H9 (cell line): ENCODE measurements around the gene GPR146. TPM values are rescaled to one million over a fixed set of nuclear protein-coding genes. Genes with fewer than 3 reads are reported as not detected.

ENCODE experiments used
- DNase-seq: peaks from one replicate; pipeline ENCODE4 v3.0.0-alpha.2; 2017
- H2AFZ ChIP-seq: one replicate; pipeline ENCODE4 v1.6.1; 2013; ENCODE audit warnings: mild to moderate bottlenecking, low read length, control low read depth, moderate library complexity
- H2AK5ac ChIP-seq: 2 replicates; pipeline ENCODE4 v1.6.1; 2013; ENCODE audit warnings: low read length, control low read depth, mixed read lengths; ENCODE audit not compliant: insufficient read length
- H2BK120ac ChIP-seq: one replicate; pipeline ENCODE4 v1.6.1; 2013; ENCODE audit warnings: low read depth, mild to moderate bottlenecking, low read length, control low read depth, inconsistent platforms; ENCODE audit not compliant: poor library complexity, severe bottlenecking
- H2BK12ac ChIP-seq: 2 replicates; pipeline ENCODE4 v1.6.1; 2013; ENCODE audit warnings: low read length, control low read depth, mixed read lengths, low read depth; ENCODE audit not compliant: insufficient read length
- H2BK15ac ChIP-seq: 2 replicates; pipeline ENCODE4 v1.6.1; 2013; ENCODE audit warnings: low read depth, low read length, control low read depth
- H2BK20ac ChIP-seq: one replicate; pipeline ENCODE4 v1.6.1; 2013; ENCODE audit warnings: low read depth, mild to moderate bottlenecking, low read length, control low read depth, inconsistent platforms; ENCODE audit not compliant: poor library complexity, severe bottlenecking
- H2BK5ac ChIP-seq: 2 replicates; pipeline ENCODE4 v1.6.1; 2013; ENCODE audit warnings: low read length, control low read depth, mixed read lengths; ENCODE audit not compliant: insufficient read length
- H3K14ac ChIP-seq: 2 replicates; pipeline ENCODE4 v1.6.1; 2013; ENCODE audit warnings: low read length, control low read depth; ENCODE audit not compliant: insufficient read depth
- H3K18ac ChIP-seq: 2 replicates; pipeline ENCODE4 v1.6.1; 2013; ENCODE audit warnings: low read depth, mild to moderate bottlenecking, mixed read lengths, low read length, control low read depth; ENCODE audit not compliant: insufficient read length
- H3K23ac ChIP-seq: 2 replicates; pipeline ENCODE4 v1.6.1; 2013; ENCODE audit warnings: low read length, control low read depth, mixed read lengths, low read depth; ENCODE audit not compliant: insufficient read length
- H3K23me2 ChIP-seq: 2 replicates; pipeline ENCODE4 v1.6.1; 2013; ENCODE audit warnings: low read depth, mild to moderate bottlenecking, mixed read lengths, low read length, control low read depth; ENCODE audit not compliant: insufficient read length, poor library complexity, severe bottlenecking
- H3K27ac ChIP-seq: 2 replicates; pipeline ENCODE4 v1.5.1; 2013; ENCODE audit warnings: low read length, control low read depth, mixed read lengths, low read depth; ENCODE audit not compliant: insufficient read length
- H3K27me3 ChIP-seq: 2 replicates; pipeline ENCODE4 v1.6.1; 2013; ENCODE audit warnings: low read length, control low read depth, inconsistent platforms; ENCODE audit not compliant: insufficient read depth
- H3K4ac ChIP-seq: 2 replicates; pipeline ENCODE4 v1.6.1; 2013; ENCODE audit warnings: low read depth, mild to moderate bottlenecking, control low read depth, inconsistent platforms, low read length, moderate library complexity
- H3K4me1 ChIP-seq: 2 replicates; pipeline ENCODE4 v1.6.1; 2013; ENCODE audit warnings: low read length, control low read depth, inconsistent platforms; ENCODE audit not compliant: insufficient read depth
- H3K4me2 ChIP-seq: 2 replicates; pipeline ENCODE4 v1.6.1; 2013; ENCODE audit warnings: low read length, control low read depth, mixed read lengths; ENCODE audit not compliant: insufficient read length, insufficient read depth
- H3K56ac ChIP-seq: 2 replicates; pipeline ENCODE4 v1.6.1; 2013; ENCODE audit warnings: low read depth, mild to moderate bottlenecking, mixed read lengths, low read length, control low read depth; ENCODE audit not compliant: insufficient read length
- H3K79me1 ChIP-seq: 2 replicates; pipeline ENCODE4 v1.6.1; 2013; ENCODE audit warnings: low read depth, mild to moderate bottlenecking, moderate library complexity, low read length, control low read depth, inconsistent platforms; ENCODE audit not compliant: insufficient read depth, poor library complexity, severe bottlenecking
- H3K79me2 ChIP-seq: 2 replicates; pipeline ENCODE4 v1.6.1; 2013; ENCODE audit warnings: low read length, control low read depth, inconsistent platforms; ENCODE audit not compliant: insufficient read depth
- H3K9ac ChIP-seq: 2 replicates; pipeline ENCODE4 v1.6.1; 2013; ENCODE audit warnings: low read length, control low read depth, mixed read lengths; ENCODE audit not compliant: insufficient read length; ENCODE audit errors: extremely low read depth
- H3K9me3 ChIP-seq: one replicate; pipeline ENCODE4 v1.6.1; 2013; ENCODE audit warnings: low read depth, low read length, inconsistent platforms; ENCODE audit not compliant: control insufficient read depth
- H3T11ph ChIP-seq: one replicate; pipeline ENCODE4 v1.6.1; 2013; ENCODE audit warnings: mild to moderate bottlenecking, low read length, control low read depth, inconsistent platforms
- H4K20me1 ChIP-seq: one replicate; pipeline ENCODE4 v1.6.1; 2013; ENCODE audit not compliant: control insufficient read depth, insufficient read length, insufficient read depth
- H4K5ac ChIP-seq: 2 replicates; pipeline ENCODE4 v1.6.1; 2013; ENCODE audit warnings: low read depth, mild to moderate bottlenecking, mixed read lengths, low read length, control low read depth; ENCODE audit not compliant: insufficient read length
- H4K8ac ChIP-seq: replicated peaks from 2 replicates; pipeline ENCODE4 v1.6.1; 2013; ENCODE audit warnings: low read length, control low read depth, mixed read lengths, low read depth; ENCODE audit not compliant: insufficient read length
- H4K91ac ChIP-seq: 2 replicates; pipeline ENCODE4 v1.6.1; 2013; ENCODE audit warnings: low read depth, mild to moderate bottlenecking, moderate library complexity, mixed read lengths, low read length, control low read depth; ENCODE audit not compliant: insufficient read length
- H3K27ac Mint-ChIP-seq, 3 experiments: 2 replicates in 2 of 3; 3 replicates in 1 of 3; pipeline ENCODE4 v1.8.0; 2020 to 2021; ENCODE audit warnings: mixed read lengths in 3 of 3, mild to moderate bottlenecking in 1 of 3, moderate library complexity in 1 of 3
- H3K27me3 Mint-ChIP-seq: 2 replicates; pipeline ENCODE4 v1.8.0; 2021; ENCODE audit warnings: low read depth, mild to moderate bottlenecking, moderate library complexity, mixed read lengths
- H3K36me3 Mint-ChIP-seq, 3 experiments: 2 replicates in 2 of 3; 3 replicates in 1 of 3; pipeline ENCODE4 v1.8.0; 2020 to 2021; ENCODE audit warnings: low read depth in 3 of 3, mixed read lengths in 3 of 3; ENCODE audit not compliant: insufficient read depth in 1 of 3
- H3K4me1 Mint-ChIP-seq, 2 experiments: 2 replicates each; pipeline ENCODE4 v1.8.0; 2020; ENCODE audit warnings: mixed read lengths in 2 of 2
- H3K4me3 Mint-ChIP-seq, 2 experiments: 2 replicates in 1 of 2; 3 replicates in 1 of 2; pipeline ENCODE4 v1.8.0; 2020 to 2021; ENCODE audit warnings: mild to moderate bottlenecking in 2 of 2, mixed read lengths in 2 of 2, moderate library complexity in 1 of 2
- H3K9me3 Mint-ChIP-seq, 2 experiments: 2 replicates in 1 of 2; 3 replicates in 1 of 2; pipeline ENCODE4 v1.8.0; 2020; ENCODE audit warnings: mild to moderate bottlenecking in 2 of 2, mixed read lengths in 2 of 2, moderate library complexity in 1 of 2
- CTCF ChIP-seq: fragments of 200-600 bp; sonication (generic); conservative IDR thresholded peaks from 3 replicates; pipeline ENCODE4 v1.8.0; 2021; ENCODE audit warnings: antibody characterized with exemption, mild to moderate bottlenecking
- WGBS: extraction: QIAGEN DNeasy Blood & Tissue Kit; methylation state at CpG from one replicate; pipeline ENCODE4 v1.1.7; 2013; ENCODE audit warnings: missing lambda C conversion rate, low lambda C conversion rate, mixed read lengths; ENCODE audit not compliant: insufficient read length; ENCODE audit errors: extremely low coverage; 5-methylcytosine and 5-hydroxymethylcytosine counted together
- total RNA-seq: library from RNA; stranded (reverse); gene quantifications from 2 replicates; pipeline ENCODE4 v1.2.1, GENCODE V29; 2021

The GPR146 gene
- total RNA-seq, 1 experiment from 2014 or later, result 1.4 TPM

- Histone ChIP-seq H2BK12ac (no peak overlapping the region), H3K4me1 (no peaks in the 10 kb centered on the region), H3K79me2 (peaks cover 1% of the 10 kb centered on the region; the same call in 1 of the 2 replicates), H2AFZ (no peak overlapping the region), H4K5ac (no peak overlapping the region), H2BK20ac (no peak overlapping the region), H3K4ac (no peak overlapping the region), H3K4me2 (no peak overlapping the region), H3K56ac (no peak overlapping the region), H2BK15ac (no peak overlapping the region), H4K20me1 (no peaks in the 10 kb centered on the region), H3K27me3 (no peaks in the 10 kb centered on the region), H3K18ac (no peak overlapping the region), H3K23ac (no peak overlapping the region), H2AK5ac (no peak overlapping the region), H4K8ac (no peak overlapping the region), H2BK120ac (no peak overlapping the region), H3K9ac (no peak overlapping the region), H3K14ac (no peak overlapping the region; the same call in 1 of the 2 replicates), H3K23me2 (no peaks in the 10 kb centered on the region), H2BK5ac (no peak overlapping the region), H4K91ac (no peak overlapping the region), H3K79me1 (peaks cover 3% of the 10 kb centered on the region), H3K27ac (no peak overlapping the region), H3T11ph (no peak overlapping the region), H3K9me3 (no peaks in the 10 kb centered on the region)
- no peak for DNase-seq
- no CpG with 5 or more reads among the region's 27 CpGs for WGBS
- H3K9me3 Mint-ChIP-seq, result no peaks in the 10 kb centered on the region
- H3K4me1 Mint-ChIP-seq, result no peaks in the 10 kb centered on the region
- H3K36me3 Mint-ChIP-seq, result no peaks in the 10 kb centered on the region; a peak in 1 of 7 replicates
- no peak for TF ChIP-seq CTCF
- H3K27ac Mint-ChIP-seq, result peak overlapping the region; percentile 3 to 88 (median 72); a peak in 6 of 7 replicates
- H3K27me3 Mint-ChIP-seq, result no peaks in the 10 kb centered on the region
- H3K4me3 Mint-ChIP-seq, result no peak overlapping the region
Observed at GRCh38 chr7:1106063-1106792, 61.9 kb downstream of the GPR146 start.
